Measurements from ENCODE around the gene DOCK11.
A peak's percentile ranks its signal among the peaks of the same experiment; 100 is the strongest.

Gene DOCK11

GRCh38 chrX:118655561-118656246, 160.1 kb downstream of the DOCK11 start:
- TF ChIP-seq CTCF (conservative IDR thresholded peaks at IDR 0.05; ENCODE audit: low read depth) = no peak
- POLR2A ChIA-PET (ENCODE audit: low non-redundant PET) = no interaction called here
- DNase-seq (ENCODE audit: low spot score) = no peak
- H3K27ac ChIP-seq = no peak overlapping the region
- CTCF ChIA-PET = interaction anchor here (1.0 kb wide), 1 partner anchor 152 kb away, joined by 3 read pairs; no protein-coding TSS in a partner anchor

GRCh38 chrX:118657413-118657812, 161.8 kb downstream of the DOCK11 start:
- no peak overlapping the region for H3K27ac ChIP-seq
- TF ChIP-seq CTCF (conservative IDR thresholded peaks at IDR 0.05; ENCODE audit: low read depth) = no peak
- DNase-seq (ENCODE audit: low spot score) = no peak
- ChIA-PET CTCF (interaction anchor here (0.6 kb wide), 1 partner anchor 146 kb away, joined by 3 read pairs; no protein-coding TSS in a partner anchor), POLR2A (ENCODE audit: low non-redundant PET) (no interaction called here)

- DNase-seq (ENCODE audit: low spot score) = no peak
- H3K27ac ChIP-seq = no peak overlapping the region
- CTCF ChIA-PET = no interaction called here
- POLR2A ChIA-PET (ENCODE audit: low non-redundant PET) = no interaction called here
- no peak for TF ChIP-seq CTCF (conservative IDR thresholded peaks at IDR 0.05; ENCODE audit: low read depth)
Measured at GRCh38 chrX:118660085-118660484, 164.5 kb downstream of the DOCK11 start.

DNA sequence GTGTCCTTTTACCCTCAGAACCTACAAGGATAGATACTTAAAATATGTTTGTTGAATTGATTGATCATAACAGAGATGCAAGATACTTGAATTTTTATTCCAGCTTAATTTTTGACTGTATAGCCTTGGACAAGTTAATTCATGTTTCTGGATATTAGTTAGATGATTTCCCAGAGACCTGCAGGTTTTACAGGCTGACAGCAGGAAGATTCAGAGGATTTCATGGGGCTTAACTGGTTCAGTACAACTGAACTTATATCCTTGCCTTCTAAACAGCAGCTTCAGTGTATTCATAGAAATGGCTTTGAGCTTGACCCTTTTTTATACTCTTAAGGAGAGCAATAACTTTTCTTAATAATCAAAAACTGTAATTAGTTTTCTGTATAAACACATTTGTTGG, 169.6 kb downstream of the DOCK11 start:
- no peak for TF ChIP-seq CTCF (conservative IDR thresholded peaks at IDR 0.05; ENCODE audit: low read depth)
- ChIA-PET CTCF (no interaction called here), POLR2A (ENCODE audit: low non-redundant PET) (no interaction called here)
- no peak overlapping the region for H3K27ac ChIP-seq
- no peak for DNase-seq (ENCODE audit: low spot score)

GRCh38 chrX:118666521-118666920, 170.9 kb downstream of the DOCK11 start:
- CTCF ChIA-PET = no interaction called here
- H3K27ac ChIP-seq = no peak overlapping the region
- TF ChIP-seq CTCF (conservative IDR thresholded peaks at IDR 0.05; ENCODE audit: low read depth) = no peak
- DNase-seq (ENCODE audit: low spot score) = peak; percentile 0
- POLR2A ChIA-PET (ENCODE audit: low non-redundant PET) = no interaction called here

DNA sequence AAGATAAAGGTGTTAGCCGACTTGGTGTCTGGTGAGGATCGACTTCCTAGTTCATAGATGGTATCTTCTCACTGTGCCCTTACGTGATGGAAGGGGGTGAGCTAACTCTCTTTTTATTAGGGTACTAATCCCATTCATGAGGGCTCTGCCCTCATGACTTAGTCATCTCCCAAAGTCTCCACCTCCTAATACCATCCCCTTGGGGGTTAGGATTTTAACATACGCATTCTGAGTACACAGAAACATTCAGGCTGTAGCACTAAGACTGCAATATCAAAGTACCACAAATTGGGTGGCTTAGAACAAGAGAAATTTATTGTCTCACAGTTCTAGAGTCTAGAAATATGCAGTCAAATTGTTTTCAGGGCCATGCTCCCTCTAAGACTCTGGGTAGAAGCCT, 173.8 kb downstream of the DOCK11 start:
- no peak overlapping the region for H3K27ac ChIP-seq
- TF ChIP-seq CTCF (conservative IDR thresholded peaks at IDR 0.05; ENCODE audit: low read depth) = no peak
- ChIA-PET CTCF (no interaction called here), POLR2A (ENCODE audit: low non-redundant PET) (no interaction called here)
- DNase-seq (ENCODE audit: low spot score) = no peak
